ENCODE results near the gene NRIP2. TPM values are rescaled to one million over a fixed set of nuclear protein-coding genes. Genes with fewer than 3 reads are reported as not detected.

NRIP2 gene
- total and polyA plus RNA-seq, 10 of the 15 experiments (the other 5 are each of a cell fraction or from before 2014, with no cell fraction given) = 0.04 to 0.83 (median 0.42) TPM; not detected in 7

- no peaks in the 10 kb centered on the region for H3K9me3 ChIP-seq (replicated peaks; ENCODE audit: control insufficient read depth, insufficient read depth, low read length)
- H2AFZ ChIP-seq (ENCODE audit: control insufficient read depth, low read depth, low read length) = no peak overlapping the region
- no peaks in the 10 kb centered on the region for H3K4me1 ChIP-seq (ENCODE audit: control insufficient read depth, insufficient read depth, low read length)
- intact Hi-C loops (cut with micrococcal nuclease; ENCODE audit: unreplicated experiment) = loop anchor here (5.0 kb wide), 1 partner anchor 188 kb away; no protein-coding TSS in a partner anchor
- H3K79me2 ChIP-seq (ENCODE audit: control insufficient read depth, insufficient read depth, low read length) = no peaks in the 10 kb centered on the region
- H3K27ac ChIP-seq (ENCODE audit: control insufficient read depth, insufficient read depth) = no peak overlapping the region
- RAD21 ChIA-PET (ENCODE audit: unreplicated experiment) = interaction anchor here (1.4 kb wide), 1 partner anchor 197 kb away, joined by 3 read pairs; no protein-coding TSS in a partner anchor
- TF ChIP-seq KAT2A (conservative IDR thresholded peaks at IDR 0.05; ENCODE audit: control insufficient read depth, low read depth, low read length) (no peak), SMAD1 (IDR thresholded peaks at IDR 0.05; ENCODE audit: low read depth, partially characterized antibody) (no peak), CHD2 (IDR thresholded peaks at IDR 0.05; ENCODE audit: borderline replicate concordance, low read depth, low read length) (no peak), RUNX3 (IDR thresholded peaks at IDR 0.05; ENCODE audit: low read length) (no peak), TARDBP (IDR thresholded peaks at IDR 0.05; ENCODE audit: borderline replicate concordance) (no peak), IKZF2 (IDR thresholded peaks at IDR 0.05) (no peak), SRF (IDR thresholded peaks at IDR 0.05; ENCODE audit: low read depth in 2 of 2, low read length in 2 of 2) (no peak), MLLT1 (IDR thresholded peaks at IDR 0.05) (no peak), SP1 (IDR thresholded peaks at IDR 0.05; ENCODE audit: low read depth, low read length) (no peak), GABPA (IDR thresholded peaks at IDR 0.05; ENCODE audit: low read depth) (no peak), SIX5 (IDR thresholded peaks at IDR 0.05; ENCODE audit: low read depth, low read length, severe bottlenecking) (no peak), NR2C2 (IDR thresholded peaks at IDR 0.05; ENCODE audit: borderline replicate concordance, control insufficient read depth, insufficient read length, low read depth) (no peak), RCOR1 (conservative IDR thresholded peaks at IDR 0.05; ENCODE audit: low read depth, low read length) (no peak), DPF2 (IDR thresholded peaks at IDR 0.05) (no peak), ETV6 (conservative IDR thresholded peaks at IDR 0.05 in 1 of 2, IDR thresholded peaks at IDR 0.05 in 1 of 2; ENCODE audit: borderline replicate concordance in 1 of 2, low read depth in 1 of 2) (no peak), RB1 (IDR thresholded peaks at IDR 0.05; ENCODE audit: borderline replicate concordance) (no peak), RFX5 (IDR thresholded peaks at IDR 0.05; ENCODE audit: low read depth, low read length) (no peak), ZNF24 (IDR thresholded peaks at IDR 0.05) (no peak)
- TF ChIP-seq, protein P1, sequence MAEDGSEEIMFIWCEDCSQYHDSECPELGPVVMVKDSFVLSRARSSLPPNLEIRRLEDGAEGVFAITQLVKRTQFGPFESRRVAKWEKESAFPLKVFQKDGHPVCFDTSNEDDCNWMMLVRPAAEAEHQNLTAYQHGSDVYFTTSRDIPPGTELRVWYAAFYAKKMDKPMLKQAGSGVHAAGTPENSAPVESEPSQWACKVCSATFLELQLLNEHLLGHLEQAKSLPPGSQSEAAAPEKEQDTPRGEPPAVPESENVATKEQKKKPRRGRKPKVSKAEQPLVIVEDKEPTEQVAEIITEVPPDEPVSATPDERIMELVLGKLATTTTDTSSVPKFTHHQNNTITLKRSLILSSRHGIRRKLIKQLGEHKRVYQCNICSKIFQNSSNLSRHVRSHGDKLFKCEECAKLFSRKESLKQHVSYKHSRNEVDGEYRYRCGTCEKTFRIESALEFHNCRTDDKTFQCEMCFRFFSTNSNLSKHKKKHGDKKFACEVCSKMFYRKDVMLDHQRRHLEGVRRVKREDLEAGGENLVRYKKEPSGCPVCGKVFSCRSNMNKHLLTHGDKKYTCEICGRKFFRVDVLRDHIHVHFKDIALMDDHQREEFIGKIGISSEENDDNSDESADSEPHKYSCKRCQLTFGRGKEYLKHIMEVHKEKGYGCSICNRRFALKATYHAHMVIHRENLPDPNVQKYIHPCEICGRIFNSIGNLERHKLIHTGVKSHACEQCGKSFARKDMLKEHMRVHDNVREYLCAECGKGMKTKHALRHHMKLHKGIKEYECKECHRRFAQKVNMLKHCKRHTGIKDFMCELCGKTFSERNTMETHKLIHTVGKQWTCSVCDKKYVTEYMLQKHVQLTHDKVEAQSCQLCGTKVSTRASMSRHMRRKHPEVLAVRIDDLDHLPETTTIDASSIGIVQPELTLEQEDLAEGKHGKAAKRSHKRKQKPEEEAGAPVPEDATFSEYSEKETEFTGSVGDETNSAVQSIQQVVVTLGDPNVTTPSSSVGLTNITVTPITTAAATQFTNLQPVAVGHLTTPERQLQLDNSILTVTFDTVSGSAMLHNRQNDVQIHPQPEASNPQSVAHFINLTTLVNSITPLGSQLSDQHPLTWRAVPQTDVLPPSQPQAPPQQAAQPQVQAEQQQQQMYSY (CRISPR knock-in tag; IDR thresholded peaks at IDR 0.05) = no peak
- H3K36me3 ChIP-seq (ENCODE audit: control insufficient read depth in 2 of 2, insufficient read depth in 2 of 2, low read length in 1 of 2) = no peaks in the 10 kb centered on the region; a peak in 1 of 4 replicates
- CTCF ChIA-PET = interaction anchor here (0.6 to 1.7 kb wide), 5 partner anchors 13 to 901 kb away, joined by 3 to 8 read pairs (median 4); no protein-coding TSS in a partner anchor
- no peak overlapping the region for H3K4me2 ChIP-seq (ENCODE audit: control insufficient read depth, insufficient read depth)
- POLR2A ChIA-PET = no interaction called here
- no peak overlapping the region for H3K4me3 ChIP-seq
- H3K9ac ChIP-seq (ENCODE audit: control insufficient read depth, insufficient read depth, low read length) = no peak overlapping the region
- no peaks in the 10 kb centered on the region for H4K20me1 ChIP-seq (ENCODE audit: control insufficient read depth, insufficient read depth)
- BruUV-seq (replicated peaks) = no TSS peak
- WGBS (ENCODE audit: insufficient coverage, insufficient replicate concordance, low lambda C conversion rate, missing lambda C conversion rate) = 98% methylated on average over 9 of the region's 9 CpGs
- in situ Hi-C loops (cut with MboI) = no loop called here
- H3K27me3 ChIP-seq (replicated peaks in 1 of 2; ENCODE audit: control insufficient read depth in 2 of 2, insufficient read depth in 2 of 2, low read length in 1 of 2) = no peaks in the 10 kb centered on the region
- SMC1A ChIA-PET (ENCODE audit: uncharacterized antibody, unreplicated experiment) = interaction anchor here (0.8 kb wide), 1 partner anchor 106 kb away, joined by 3 read pairs; no protein-coding TSS in a partner anchor
- FAIRE-seq = no peak
- ATAC-seq = no peak
- DNase-seq (ENCODE audit: low read depth, low spot score) = no peak
Observed at GRCh38 chr12:2844786-2845185, 10.0 kb upstream of the NRIP2 start.
